ENCODE data around the gene COL27A1. TPM values are rescaled to one million over a fixed set of nuclear protein-coding genes. Genes with fewer than 3 reads are reported as not detected.
"Not testable (repeated sequence)": the region's sequence is repeated elsewhere in the genome, so short reads cannot be mapped to it uniquely, and the experiment has no call there.

COL27A1 gene
- total RNA-seq, 1 donor from 2014 or later = 9.3 TPM

DNA sequence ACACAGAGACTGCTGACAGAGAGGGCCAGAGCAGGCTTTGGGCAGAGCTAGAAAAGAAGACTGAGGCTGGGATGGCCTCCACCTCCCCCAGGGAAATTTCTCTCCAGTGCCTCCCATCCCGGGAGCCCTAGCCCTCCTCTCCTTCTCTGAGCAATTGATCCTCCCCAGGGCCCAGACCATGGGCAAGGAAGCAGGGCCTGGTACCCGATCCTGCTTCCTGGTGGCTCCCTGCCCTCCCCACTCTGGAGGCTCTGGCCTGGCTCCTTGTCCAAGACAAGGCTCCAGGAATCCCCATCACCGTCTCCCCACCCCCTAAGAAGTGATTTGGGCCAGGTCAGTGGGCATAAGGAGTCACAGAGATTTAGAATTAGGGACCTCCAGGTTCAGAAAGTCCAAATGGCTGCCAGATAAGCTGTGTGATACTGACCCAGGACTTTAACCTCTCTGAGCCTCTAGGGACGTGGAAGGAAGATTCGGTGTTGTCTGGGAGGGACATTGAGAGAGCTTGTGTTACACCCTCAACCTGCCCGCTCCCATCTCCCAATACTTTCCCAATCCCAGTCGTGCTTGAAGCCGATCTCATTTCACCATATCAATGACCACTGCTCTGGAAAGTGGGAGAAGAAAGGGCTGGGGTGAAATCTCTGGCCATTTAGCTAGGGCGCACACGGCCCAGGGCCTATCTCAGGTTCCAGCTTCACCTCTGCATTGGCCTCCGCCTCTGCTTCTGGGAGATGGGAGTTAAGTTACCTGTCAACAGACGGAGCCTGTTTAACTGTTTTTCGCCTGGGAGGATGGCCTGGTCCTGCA, 30.5 kb upstream of the COL27A1 start:
- H3K36me3 ChIP-seq = no peaks in the 10 kb centered on the region
- TF ChIP-seq, protein P1, sequence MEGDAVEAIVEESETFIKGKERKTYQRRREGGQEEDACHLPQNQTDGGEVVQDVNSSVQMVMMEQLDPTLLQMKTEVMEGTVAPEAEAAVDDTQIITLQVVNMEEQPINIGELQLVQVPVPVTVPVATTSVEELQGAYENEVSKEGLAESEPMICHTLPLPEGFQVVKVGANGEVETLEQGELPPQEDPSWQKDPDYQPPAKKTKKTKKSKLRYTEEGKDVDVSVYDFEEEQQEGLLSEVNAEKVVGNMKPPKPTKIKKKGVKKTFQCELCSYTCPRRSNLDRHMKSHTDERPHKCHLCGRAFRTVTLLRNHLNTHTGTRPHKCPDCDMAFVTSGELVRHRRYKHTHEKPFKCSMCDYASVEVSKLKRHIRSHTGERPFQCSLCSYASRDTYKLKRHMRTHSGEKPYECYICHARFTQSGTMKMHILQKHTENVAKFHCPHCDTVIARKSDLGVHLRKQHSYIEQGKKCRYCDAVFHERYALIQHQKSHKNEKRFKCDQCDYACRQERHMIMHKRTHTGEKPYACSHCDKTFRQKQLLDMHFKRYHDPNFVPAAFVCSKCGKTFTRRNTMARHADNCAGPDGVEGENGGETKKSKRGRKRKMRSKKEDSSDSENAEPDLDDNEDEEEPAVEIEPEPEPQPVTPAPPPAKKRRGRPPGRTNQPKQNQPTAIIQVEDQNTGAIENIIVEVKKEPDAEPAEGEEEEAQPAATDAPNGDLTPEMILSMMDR (IDR thresholded peaks at IDR 0.05) = no peak
- no peaks in the 10 kb centered on the region for H3K27me3 ChIP-seq
- intact Hi-C loops (cut with DNase I) = no loop called here
- no peak overlapping the region for H3K27ac ChIP-seq
- peaks cover 0 to 8% of the 10 kb centered on the region in 2 donors for H3K9me3 ChIP-seq
- H3K4me1 ChIP-seq = no peaks in the 10 kb centered on the region
- DNase-seq (ENCODE audit: low spot score in 2 of 2) = no peak
- H3K4me3 ChIP-seq = no peak overlapping the region

DNA sequence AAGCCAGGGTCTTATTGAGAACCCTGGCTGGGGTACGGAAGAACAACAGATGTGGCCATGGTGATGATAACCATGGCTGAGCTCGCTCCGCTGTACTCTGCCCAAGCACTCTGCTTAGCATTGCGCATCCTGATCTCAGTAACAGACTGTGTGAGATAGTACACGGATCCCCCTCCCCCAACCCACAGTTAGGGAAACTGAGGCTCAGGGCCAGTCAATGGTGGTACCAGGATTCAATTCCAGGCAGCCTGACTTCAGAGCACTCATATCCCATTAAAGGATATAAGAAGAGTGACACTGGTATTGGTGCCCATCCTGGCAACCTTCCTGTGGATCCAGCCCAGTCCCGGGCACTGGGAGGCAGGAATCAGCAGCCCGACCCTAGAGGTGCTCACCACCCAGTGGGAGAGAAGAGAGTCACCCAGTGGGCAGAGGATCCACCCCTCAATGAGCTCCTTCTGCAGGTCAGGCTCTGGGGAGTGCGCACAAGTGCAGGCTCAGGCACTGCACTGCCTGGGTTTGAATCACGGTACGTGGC, 29.8 kb upstream of the COL27A1 start:
- DNase-seq (ENCODE audit: low spot score in 2 of 2) = no peak

DNA sequence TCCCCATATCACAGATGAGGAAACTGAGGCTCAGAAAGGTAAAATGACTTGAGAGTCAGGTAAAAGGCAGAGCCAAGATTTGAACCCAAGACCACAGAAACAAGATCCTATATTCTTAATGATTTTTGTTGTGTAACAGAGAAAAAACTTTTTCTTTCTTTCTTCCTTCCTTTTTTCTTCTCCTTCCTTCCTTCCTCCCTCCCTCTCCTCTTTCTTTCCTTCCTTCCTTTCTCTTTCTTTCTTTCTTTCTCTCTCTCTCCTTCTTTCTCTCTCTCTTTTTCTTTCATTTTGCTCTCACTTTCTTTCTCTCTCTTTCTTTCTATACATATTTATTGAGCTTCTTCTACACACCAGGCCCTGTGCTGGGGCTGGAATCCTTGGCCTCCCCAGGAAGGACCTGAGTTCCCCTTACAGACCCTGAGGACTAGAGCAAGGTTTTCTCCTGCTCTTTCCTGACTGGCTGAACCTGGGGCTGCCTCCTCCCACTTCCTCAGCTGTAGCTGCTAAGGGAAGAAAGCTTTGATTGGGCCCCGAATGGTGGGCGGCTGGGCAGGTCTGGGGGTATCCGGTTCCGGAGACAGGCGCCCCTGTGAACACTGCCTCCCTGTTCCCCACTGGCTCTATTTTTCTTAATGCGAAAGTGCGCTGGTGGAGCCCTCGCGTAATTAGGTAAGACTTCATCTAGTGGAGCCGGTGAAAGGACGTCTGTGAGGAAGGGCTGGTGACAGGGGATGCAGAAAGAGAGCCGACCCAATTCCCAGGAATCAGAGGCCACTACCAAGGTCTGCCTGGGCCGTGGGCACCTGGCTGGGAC, 28.9 kb upstream of the COL27A1 start:
- Histone ChIP-seq H3K4me1 (no peaks in the 10 kb centered on the region), H3K27me3 (no peaks in the 10 kb centered on the region), H3K27ac (no peak overlapping the region), H3K9me3 (peaks cover 0 to 8% of the 10 kb centered on the region in 2 donors), H3K36me3 (no peaks in the 10 kb centered on the region), H3K4me3 (no peak overlapping the region)
- DNase-seq (ENCODE audit: low spot score in 2 of 2) = no peak
- TF ChIP-seq, protein P1 (IDR thresholded peaks at IDR 0.05) = no peak
- intact Hi-C loops (cut with DNase I) = no loop called here

More for the DNA sequence above, 29.8 kb upstream of the COL27A1 start:
- TF ChIP-seq, protein P1 (IDR thresholded peaks at IDR 0.05) = no peak
- Histone ChIP-seq H3K9me3 (peaks cover 0 to 8% of the 10 kb centered on the region in 2 donors), H3K4me3 (no peak overlapping the region), H3K27ac (no peak overlapping the region), H3K27me3 (no peaks in the 10 kb centered on the region), H3K4me1 (no peaks in the 10 kb centered on the region), H3K36me3 (no peaks in the 10 kb centered on the region)
- intact Hi-C loops (cut with DNase I) = no loop called here

DNA sequence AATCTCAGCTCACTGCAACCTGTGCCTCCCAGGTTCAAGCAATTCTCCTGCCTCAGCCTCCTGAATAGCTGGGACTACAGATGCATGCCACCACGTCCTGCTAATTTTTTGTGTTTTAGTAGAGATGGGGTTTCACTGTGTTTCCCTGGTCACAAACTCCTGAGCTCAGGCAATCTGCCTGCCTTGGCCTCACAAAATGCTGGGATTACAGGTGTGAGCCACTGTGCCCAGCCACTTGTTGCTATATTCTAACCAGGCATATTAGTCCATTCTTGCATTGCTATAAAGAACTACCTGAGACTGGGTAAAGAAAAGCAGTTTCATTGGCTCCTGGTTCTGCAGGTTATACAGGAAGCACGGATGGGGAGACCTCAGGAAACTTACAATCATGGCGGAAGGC, 26.6 kb upstream of the COL27A1 start:
- DNase-seq (ENCODE audit: low spot score in 2 of 2); H3K4me3 ChIP-seq; H3K4me1 ChIP-seq; H3K36me3 ChIP-seq; intact Hi-C loops (cut with DNase I); H3K9me3 ChIP-seq; H3K27ac ChIP-seq; H3K27me3 ChIP-seq: not testable (repeated sequence)

DNA sequence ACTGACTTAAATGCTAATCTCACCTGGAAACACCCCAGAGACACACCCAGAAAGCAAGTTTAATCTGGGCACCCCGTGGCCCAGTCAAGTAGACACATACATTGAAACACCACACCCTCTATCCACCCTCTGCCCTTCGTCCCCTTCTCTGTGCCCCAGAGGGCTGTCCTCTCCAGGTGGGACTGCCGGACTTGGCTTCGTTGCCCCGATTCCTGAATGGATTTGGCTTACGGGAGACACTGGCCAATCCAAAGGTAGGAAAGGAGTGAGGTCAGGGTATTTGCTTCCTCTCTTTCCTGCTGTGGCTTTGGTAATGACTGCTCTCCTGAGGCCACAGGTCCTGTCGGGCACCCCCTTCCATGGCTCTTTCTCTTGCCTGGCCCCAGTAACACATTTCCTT, 25.2 kb upstream of the COL27A1 start:
- no peak for DNase-seq (ENCODE audit: low spot score in 2 of 2)
- intact Hi-C loops (cut with DNase I) = no loop called here

More for the DNA sequence above, 25.2 kb upstream of the COL27A1 start:
- TF ChIP-seq, protein P1 (IDR thresholded peaks at IDR 0.05) = no peak
- Histone ChIP-seq H3K9me3 (peaks cover 0 to 8% of the 10 kb centered on the region in 2 donors), H3K4me1 (no peaks in the 10 kb centered on the region), H3K27me3 (no peaks in the 10 kb centered on the region), H3K27ac (no peak overlapping the region), H3K4me3 (no peak overlapping the region), H3K36me3 (no peaks in the 10 kb centered on the region)
